Cardiac muscle cell (in vitro differentiated cells and primary cell): ENCODE measurements around the gene GATA3. TPM values are rescaled to one million over a fixed set of nuclear protein-coding genes. Genes with fewer than 3 reads are reported as not detected.
A peak's percentile ranks its signal among the peaks of the same experiment; 100 is the strongest.

Source experiments
- DNase-seq, 2 donors: peaks; one replicate each; pipeline versions ENCODE4 v3.0.0 to v3.0.0-alpha.2; 2010 to 2017; ENCODE audit warnings: low read depth in 1 of 2, low spot score in 1 of 2
- H3K27ac ChIP-seq: fragments of 200-600 bp; sonication (generic); 2 replicates; pipeline ENCODE4 v1.5.1; 2016
- H3K27me3 ChIP-seq: fragments of 200-600 bp; sonication (generic); 2 replicates; pipeline ENCODE4 v1.6.0; 2016; ENCODE audit warnings: control low read depth
- H3K36me3 ChIP-seq: fragments of 200-600 bp; sonication (generic); 2 replicates; pipeline ENCODE4 v1.5.1; 2016; ENCODE audit warnings: control low read depth
- H3K4me1 ChIP-seq: fragments of 200-600 bp; sonication (generic); 2 replicates; pipeline ENCODE4 v1.8.1; 2017; ENCODE audit warnings: low read depth, mild to moderate bottlenecking, mixed run types
- H3K4me3 ChIP-seq: fragments of 200-600 bp; sonication (generic); 2 replicates; pipeline ENCODE4 v1.5.1; 2016; ENCODE audit warnings: mild to moderate bottlenecking
- H3K9me3 ChIP-seq: fragments of 200-600 bp; sonication (generic); 2 replicates; pipeline ENCODE4 v1.5.1; 2017; ENCODE audit warnings: low read depth, mild to moderate bottlenecking, control low read depth
- CTCF ChIP-seq: IDR thresholded peaks from 2 replicates; pipeline ENCODE4 v1.5.1; 2012; ENCODE audit warnings: low read depth, mild to moderate bottlenecking, low read length
- polyA plus RNA-seq: library from polyadenylated mRNA; unstranded; fragments of >200 nt; fragmentation: Nextera tagmentation; extraction: Ambion mirVana; gene quantifications from 2 replicates; pipeline ENCODE4 v1.2.1, GENCODE V29; 2016
- total RNA-seq: library from RNA; depleted of rRNA; stranded (reverse); fragments of >200 nt; gene quantifications from 2 replicates; pipeline ENCODE4 v1.2.3, GENCODE V29; 2016

GATA3 gene
- total and polyA plus RNA-seq, 2 experiments from 2014 or later = 3.4 to 4.4 TPM

- Histone ChIP-seq H3K27me3 (peaks cover 70% of the 10 kb centered on the region), H3K27ac (no peak overlapping the region), H3K4me3 (peak overlapping the region; percentile 59), H3K9me3 (no peaks in the 10 kb centered on the region), H3K36me3 (no peaks in the 10 kb centered on the region), H3K4me1 (peaks cover 20% of the 10 kb centered on the region)
- DNase-seq = no peak
- TF ChIP-seq CTCF = no peak
Observed at GRCh38 chr10:8055420-8056349, 1.2 kb downstream of the GATA3 start.

GRCh38 chr10:8056378-8056777 is 1.9 kb downstream of the GATA3 start:
- no peaks in the 10 kb centered on the region for H3K9me3 ChIP-seq
- H3K4me1 ChIP-seq = peaks cover 25% of the 10 kb centered on the region
- DNase-seq = no peak
- peaks cover 63% of the 10 kb centered on the region for H3K27me3 ChIP-seq
- no peak for TF ChIP-seq CTCF
- peak overlapping the region; percentile 59 for H3K4me3 ChIP-seq
- H3K27ac ChIP-seq = no peak overlapping the region
- H3K36me3 ChIP-seq = no peaks in the 10 kb centered on the region

GRCh38 chr10:8056871-8057331 is 2.4 kb downstream of the GATA3 start:
- peaks cover 58% of the 10 kb centered on the region for H3K27me3 ChIP-seq
- H3K4me1 ChIP-seq = peaks cover 30% of the 10 kb centered on the region
- TF ChIP-seq CTCF = no peak
- no peak for DNase-seq
- H3K9me3 ChIP-seq = no peaks in the 10 kb centered on the region
- H3K27ac ChIP-seq = no peak overlapping the region
- H3K36me3 ChIP-seq = no peaks in the 10 kb centered on the region
- peak overlapping the region; percentile 59 for H3K4me3 ChIP-seq

GRCh38 chr10:8057636-8058273 is 3.3 kb downstream of the GATA3 start:
- Histone ChIP-seq H3K9me3 (no peaks in the 10 kb centered on the region), H3K4me1 (peaks cover 34% of the 10 kb centered on the region), H3K27ac (no peak overlapping the region), H3K36me3 (no peaks in the 10 kb centered on the region), H3K4me3 (no peak overlapping the region), H3K27me3 (peaks cover 50% of the 10 kb centered on the region)
- no peak for TF ChIP-seq CTCF
- DNase-seq = peak in 1 of 2 donors; percentile 64

GRCh38 chr10:8058274-8059111 is 4.0 kb downstream of the GATA3 start:
- Histone ChIP-seq H3K4me3 (no peak overlapping the region), H3K4me1 (peaks cover 34% of the 10 kb centered on the region), H3K27ac (no peak overlapping the region), H3K27me3 (peaks cover 52% of the 10 kb centered on the region), H3K36me3 (no peaks in the 10 kb centered on the region), H3K9me3 (no peaks in the 10 kb centered on the region)
- no peak for TF ChIP-seq CTCF
- DNase-seq = no peak
